ENCODE results near the gene SMIM13. TPM values are rescaled to one million over a fixed set of nuclear protein-coding genes. Genes with fewer than 3 reads are reported as not detected.

The SMIM13 gene
- total and polyA plus RNA-seq, 2 of the 4 experiments (the other 2 are of a cell fraction) = 5.4 to 10.0 TPM

DNA sequence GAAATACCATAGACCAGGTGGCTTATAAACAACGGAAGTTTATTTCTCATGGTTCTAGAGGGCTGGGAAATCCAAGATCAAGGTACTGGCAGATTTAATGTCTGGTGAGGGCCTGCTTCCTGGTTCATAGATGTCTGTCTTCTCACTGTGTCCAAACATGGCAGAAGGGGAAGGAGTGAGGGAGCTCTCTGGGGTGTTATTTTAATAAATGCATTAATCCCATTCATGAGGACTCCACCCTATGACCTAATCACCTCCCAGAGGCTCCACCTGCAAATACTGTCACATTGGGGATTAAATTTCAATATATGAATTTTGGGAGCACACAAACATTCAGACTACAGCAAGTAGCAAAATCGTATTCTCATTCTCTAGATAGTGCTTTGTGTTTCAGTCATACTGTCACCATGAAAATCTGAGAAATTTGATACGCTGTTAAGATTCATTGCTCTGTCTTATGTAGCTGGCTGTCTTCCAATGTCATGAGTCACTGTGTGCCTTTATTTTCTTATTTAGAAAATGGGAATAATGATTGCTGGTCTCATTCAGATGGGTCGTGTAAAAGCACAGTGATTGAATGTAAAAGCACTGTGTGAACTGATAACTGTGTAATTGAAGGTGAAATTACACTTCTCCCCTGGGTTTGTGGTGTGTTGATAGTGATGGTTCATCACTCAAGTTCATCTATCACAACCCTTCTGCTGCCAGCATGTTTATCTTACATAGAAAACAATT is 26.8 kb downstream of the SMIM13 start:
- H3K14ac ChIP-seq (replicated peaks; ENCODE audit: low read depth, low read length) = no peak overlapping the region
- peaks cover 7% of the 10 kb centered on the region for H3K9me1 ChIP-seq (ENCODE audit: insufficient read depth, low read length)
- WGBS, 2 experiments (ENCODE audit: extremely low coverage in 2 of 2, insufficient read length in 1 of 2) = 100% methylated on average over 1 of the region's 4 CpGs; no CpG with 5 or more reads in 1 of the 2 experiments
- H3K4me1 ChIP-seq (ENCODE audit: control insufficient read depth, insufficient read depth, low read length) = peaks cover 2% of the 10 kb centered on the region
- intact Hi-C loops (cut with micrococcal nuclease) (no loop called here), in situ Hi-C loops (cut with MboI; ENCODE audit: low sequenced_read_pairs) (no loop called here), dilution Hi-C loops (cut with HindIII; ENCODE audit: low sequenced_read_pairs, unreplicated experiment) (no loop called here)
- H2BK120ac ChIP-seq (ENCODE audit: low read depth, low read length) = no peak overlapping the region
- no peaks in the 10 kb centered on the region for H3K27me3 ChIP-seq (ENCODE audit: control insufficient read depth, insufficient read depth, low read length)
- H3K79me1 ChIP-seq (ENCODE audit: low read depth in 1 of 2, low read length in 2 of 2) = peaks cover 28 to 55% of the 10 kb centered on the region in 2 experiments
- ChIA-PET POLR2A (ENCODE audit: unreplicated experiment) (no interaction called here), CTCF (interaction anchor here (0.6 to 1.3 kb wide), 2 partner anchors 58 to 108 kb away, joined by 3 read pairs; no protein-coding TSS in a partner anchor)
- no peak for TF ChIP-seq POLR2A (IDR thresholded peaks at IDR 0.05; ENCODE audit: low read depth, low read length)
- TF ChIP-seq, protein P1, sequence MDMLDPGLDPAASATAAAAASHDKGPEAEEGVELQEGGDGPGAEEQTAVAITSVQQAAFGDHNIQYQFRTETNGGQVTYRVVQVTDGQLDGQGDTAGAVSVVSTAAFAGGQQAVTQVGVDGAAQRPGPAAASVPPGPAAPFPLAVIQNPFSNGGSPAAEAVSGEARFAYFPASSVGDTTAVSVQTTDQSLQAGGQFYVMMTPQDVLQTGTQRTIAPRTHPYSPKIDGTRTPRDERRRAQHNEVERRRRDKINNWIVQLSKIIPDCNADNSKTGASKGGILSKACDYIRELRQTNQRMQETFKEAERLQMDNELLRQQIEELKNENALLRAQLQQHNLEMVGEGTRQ (IDR thresholded peaks at IDR 0.05; ENCODE audit: low read depth, low read length) = no peak
- TF ChIP-seq NFE2L2 (IDR thresholded peaks at IDR 0.05; ENCODE audit: low read depth, low read length) = no peak
- TF ChIP-seq MAFK (IDR thresholded peaks at IDR 0.05; ENCODE audit: low read depth, low read length) = no peak
- TF ChIP-seq FOS (IDR thresholded peaks at IDR 0.05; ENCODE audit: low read depth, low read length) = no peak
- TF ChIP-seq RCOR1 (IDR thresholded peaks at IDR 0.05; ENCODE audit: insufficient replicate concordance, low read length) = no peak
- TF ChIP-seq, protein P2, sequence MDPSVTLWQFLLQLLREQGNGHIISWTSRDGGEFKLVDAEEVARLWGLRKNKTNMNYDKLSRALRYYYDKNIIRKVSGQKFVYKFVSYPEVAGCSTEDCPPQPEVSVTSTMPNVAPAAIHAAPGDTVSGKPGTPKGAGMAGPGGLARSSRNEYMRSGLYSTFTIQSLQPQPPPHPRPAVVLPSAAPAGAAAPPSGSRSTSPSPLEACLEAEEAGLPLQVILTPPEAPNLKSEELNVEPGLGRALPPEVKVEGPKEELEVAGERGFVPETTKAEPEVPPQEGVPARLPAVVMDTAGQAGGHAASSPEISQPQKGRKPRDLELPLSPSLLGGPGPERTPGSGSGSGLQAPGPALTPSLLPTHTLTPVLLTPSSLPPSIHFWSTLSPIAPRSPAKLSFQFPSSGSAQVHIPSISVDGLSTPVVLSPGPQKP (IDR thresholded peaks at IDR 0.05; ENCODE audit: borderline replicate concordance, low read depth, low read length) = no peak
- TF ChIP-seq, protein P3, sequence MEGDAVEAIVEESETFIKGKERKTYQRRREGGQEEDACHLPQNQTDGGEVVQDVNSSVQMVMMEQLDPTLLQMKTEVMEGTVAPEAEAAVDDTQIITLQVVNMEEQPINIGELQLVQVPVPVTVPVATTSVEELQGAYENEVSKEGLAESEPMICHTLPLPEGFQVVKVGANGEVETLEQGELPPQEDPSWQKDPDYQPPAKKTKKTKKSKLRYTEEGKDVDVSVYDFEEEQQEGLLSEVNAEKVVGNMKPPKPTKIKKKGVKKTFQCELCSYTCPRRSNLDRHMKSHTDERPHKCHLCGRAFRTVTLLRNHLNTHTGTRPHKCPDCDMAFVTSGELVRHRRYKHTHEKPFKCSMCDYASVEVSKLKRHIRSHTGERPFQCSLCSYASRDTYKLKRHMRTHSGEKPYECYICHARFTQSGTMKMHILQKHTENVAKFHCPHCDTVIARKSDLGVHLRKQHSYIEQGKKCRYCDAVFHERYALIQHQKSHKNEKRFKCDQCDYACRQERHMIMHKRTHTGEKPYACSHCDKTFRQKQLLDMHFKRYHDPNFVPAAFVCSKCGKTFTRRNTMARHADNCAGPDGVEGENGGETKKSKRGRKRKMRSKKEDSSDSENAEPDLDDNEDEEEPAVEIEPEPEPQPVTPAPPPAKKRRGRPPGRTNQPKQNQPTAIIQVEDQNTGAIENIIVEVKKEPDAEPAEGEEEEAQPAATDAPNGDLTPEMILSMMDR (conservative IDR thresholded peaks at IDR 0.05; ENCODE audit: low read depth, low read length) = no peak
- TF ChIP-seq SMC3 (IDR thresholded peaks at IDR 0.05; ENCODE audit: low read depth, low read length) = no peak
- no peak for TF ChIP-seq CEBPB (IDR thresholded peaks at IDR 0.05; ENCODE audit: low read depth, low read length)
- H3K9me3 ChIP-seq (ENCODE audit: control insufficient read depth, insufficient read depth, low read length) = no peaks in the 10 kb centered on the region
- DNase-seq (peak; percentile 72), ATAC-seq (ENCODE audit: low read depth) (peak; percentile 56)
- H3K9ac ChIP-seq (ENCODE audit: low read depth, low read length) = no peak overlapping the region
- no peak overlapping the region for H3K27ac ChIP-seq (ENCODE audit: insufficient read depth, low read length)
- no peak overlapping the region for H2BK20ac ChIP-seq (ENCODE audit: low read depth, low read length)
- no peak overlapping the region for H3K56ac ChIP-seq (ENCODE audit: extremely low read depth, insufficient read depth, low read length)
- no peak overlapping the region for H3K23ac ChIP-seq (ENCODE audit: low read depth, low read length)
- H2AFZ ChIP-seq (replicated peaks; ENCODE audit: low read length, poor library complexity) = no peak overlapping the region
- H3K4me3 ChIP-seq (ENCODE audit: insufficient read depth, low read depth, low read length) = no peak overlapping the region
- no peaks in the 10 kb centered on the region for H3K36me3 ChIP-seq (ENCODE audit: control insufficient read depth, insufficient read depth, low read length)
- H4K20me1 ChIP-seq (ENCODE audit: insufficient read depth, low read length) = peaks cover 36% of the 10 kb centered on the region; the same call in 1 of the 2 replicates
- no peak overlapping the region for H4K5ac ChIP-seq (ENCODE audit: low read depth, low read length)
- no peak overlapping the region for H3K18ac ChIP-seq (ENCODE audit: low read depth, low read length)
- no peak overlapping the region for H2AK9ac ChIP-seq (replicated peaks; ENCODE audit: low read depth, low read length, poor library complexity)
- H2BK15ac ChIP-seq (ENCODE audit: low read depth, low read length) = no peak overlapping the region
- no peak overlapping the region for H3K4ac ChIP-seq (ENCODE audit: low read depth, low read length)
- H3K4me2 ChIP-seq (ENCODE audit: low read depth, low read length) = no peak overlapping the region
- H4K8ac ChIP-seq (ENCODE audit: low read depth in 2 of 2, low read length in 2 of 2) = no peak overlapping the region
- no peak overlapping the region for H2BK5ac ChIP-seq (ENCODE audit: low read depth, low read length, poor library complexity, severe bottlenecking)
- BruUV-seq (replicated peaks) = no TSS peak
- no peak overlapping the region for H2AK5ac ChIP-seq (ENCODE audit: low read depth, low read length)
- H4K91ac ChIP-seq (ENCODE audit: insufficient read depth, low read depth, low read length) = no peak overlapping the region
